LNCaP clone FGC (cell line): ENCODE measurements around the gene TPM2.
A peak's percentile ranks its signal among the peaks of the same experiment; 100 is the strongest.

Experiments used
- DNase-seq: peaks from one replicate; pipeline ENCODE4 v3.0.0-alpha.2; 2011; ENCODE audit warnings: low read depth
- H3K4me3 ChIP-seq: 2 replicates; pipeline ENCODE4 v1.5.1; 2011; ENCODE audit warnings: mild to moderate bottlenecking, low read depth, low read length, control low read depth
- TF ChIP-seq, protein P1 (sequence below): IDR thresholded peaks from 2 replicates; pipeline ENCODE4 v1.5.1; 2012; ENCODE audit warnings: mild to moderate bottlenecking; ENCODE audit not compliant: control insufficient read depth, insufficient read depth; ENCODE audit errors: extremely low read depth

TPM2 gene

DNA sequence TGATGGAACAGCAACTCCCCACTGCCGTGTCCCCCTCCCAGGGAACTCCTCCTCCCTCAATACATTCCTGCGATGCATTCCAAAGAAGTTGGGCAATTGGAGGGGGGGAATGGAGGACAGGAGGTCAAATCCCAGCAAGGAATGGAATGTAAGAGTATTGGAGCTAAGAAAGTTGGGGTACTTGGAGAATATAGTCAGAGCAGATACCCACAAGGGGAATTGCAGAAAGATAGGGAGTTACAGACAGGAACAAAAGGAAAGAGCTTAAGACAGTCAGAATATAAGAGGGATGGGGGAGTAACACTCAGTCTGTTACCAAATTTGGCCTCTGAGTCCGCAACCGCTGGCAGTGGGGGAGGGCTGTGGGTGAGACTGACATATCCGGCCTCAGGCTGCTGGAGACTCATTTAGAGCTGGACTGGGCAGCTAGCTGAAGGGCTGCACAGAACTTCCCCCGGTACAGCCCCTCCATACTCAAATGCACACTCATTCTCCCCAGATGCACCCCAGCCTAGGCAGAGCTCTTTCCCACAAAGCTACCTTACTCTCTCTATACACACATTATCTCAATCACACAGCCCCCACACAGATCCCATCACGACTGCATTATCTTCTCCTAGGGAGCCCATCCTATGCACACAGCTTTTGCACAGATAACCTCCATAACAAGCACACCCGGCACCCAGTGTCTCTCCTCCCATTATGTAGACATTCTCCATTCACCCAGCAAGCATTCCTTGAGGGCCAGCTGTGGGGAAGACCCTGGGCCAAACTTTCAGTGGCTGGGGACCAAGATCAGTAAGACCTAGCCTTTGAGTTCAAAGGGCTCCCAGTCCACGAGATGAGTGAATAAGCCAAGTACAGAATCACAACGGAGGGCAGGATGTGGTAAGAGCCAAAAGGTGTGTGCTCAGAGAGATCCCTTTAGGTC lies 38.6 kb upstream of the TPM2 start:
- H3K4me3 ChIP-seq, result no peak overlapping the region
- no peak for DNase-seq
- TF ChIP-seq, protein P1, sequence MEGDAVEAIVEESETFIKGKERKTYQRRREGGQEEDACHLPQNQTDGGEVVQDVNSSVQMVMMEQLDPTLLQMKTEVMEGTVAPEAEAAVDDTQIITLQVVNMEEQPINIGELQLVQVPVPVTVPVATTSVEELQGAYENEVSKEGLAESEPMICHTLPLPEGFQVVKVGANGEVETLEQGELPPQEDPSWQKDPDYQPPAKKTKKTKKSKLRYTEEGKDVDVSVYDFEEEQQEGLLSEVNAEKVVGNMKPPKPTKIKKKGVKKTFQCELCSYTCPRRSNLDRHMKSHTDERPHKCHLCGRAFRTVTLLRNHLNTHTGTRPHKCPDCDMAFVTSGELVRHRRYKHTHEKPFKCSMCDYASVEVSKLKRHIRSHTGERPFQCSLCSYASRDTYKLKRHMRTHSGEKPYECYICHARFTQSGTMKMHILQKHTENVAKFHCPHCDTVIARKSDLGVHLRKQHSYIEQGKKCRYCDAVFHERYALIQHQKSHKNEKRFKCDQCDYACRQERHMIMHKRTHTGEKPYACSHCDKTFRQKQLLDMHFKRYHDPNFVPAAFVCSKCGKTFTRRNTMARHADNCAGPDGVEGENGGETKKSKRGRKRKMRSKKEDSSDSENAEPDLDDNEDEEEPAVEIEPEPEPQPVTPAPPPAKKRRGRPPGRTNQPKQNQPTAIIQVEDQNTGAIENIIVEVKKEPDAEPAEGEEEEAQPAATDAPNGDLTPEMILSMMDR, result no peak

DNA sequence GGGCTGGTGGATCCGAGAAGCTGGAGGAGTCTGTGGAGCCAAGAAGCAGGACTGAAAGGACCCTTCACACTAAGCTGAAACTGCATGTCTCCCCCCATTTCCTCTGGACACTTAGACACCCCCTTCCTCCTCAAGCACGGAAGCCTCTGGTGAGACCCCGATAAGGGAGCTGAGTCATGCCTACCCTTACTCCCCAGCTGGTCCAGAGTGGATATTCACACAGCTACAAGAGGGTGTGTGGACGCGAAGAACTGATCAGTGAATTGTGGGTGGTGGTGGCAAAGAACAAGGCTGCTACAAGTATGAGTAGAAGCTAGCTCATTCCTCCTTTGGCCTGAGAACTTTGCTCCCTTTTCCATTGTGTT lies 37.9 kb upstream of the TPM2 start:
- no peak overlapping the region for H3K4me3 ChIP-seq
- DNase-seq, result no peak
- TF ChIP-seq, protein P1, result no peak

DNA sequence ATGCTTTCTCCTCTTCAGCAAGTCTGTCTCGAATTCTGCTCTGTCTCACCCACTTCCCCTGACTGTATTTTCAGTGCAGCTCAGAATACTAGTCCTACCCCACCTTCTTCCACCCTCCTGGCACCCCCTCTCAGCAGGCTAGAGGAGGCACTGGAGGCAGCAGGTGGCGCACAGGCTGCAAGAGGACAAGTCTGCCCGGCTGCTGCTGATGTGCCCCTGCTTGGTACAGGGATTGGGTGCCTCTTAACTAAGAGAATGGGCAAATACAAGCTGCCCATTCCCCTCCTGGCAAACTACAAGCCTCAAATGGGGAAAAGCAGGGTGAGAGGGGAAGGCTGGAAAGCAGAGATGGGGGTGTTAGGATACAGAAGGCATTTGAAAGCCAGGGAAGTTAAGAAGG lies 37.2 kb upstream of the TPM2 start:
- H3K4me3 ChIP-seq, result no peak overlapping the region

DNA sequence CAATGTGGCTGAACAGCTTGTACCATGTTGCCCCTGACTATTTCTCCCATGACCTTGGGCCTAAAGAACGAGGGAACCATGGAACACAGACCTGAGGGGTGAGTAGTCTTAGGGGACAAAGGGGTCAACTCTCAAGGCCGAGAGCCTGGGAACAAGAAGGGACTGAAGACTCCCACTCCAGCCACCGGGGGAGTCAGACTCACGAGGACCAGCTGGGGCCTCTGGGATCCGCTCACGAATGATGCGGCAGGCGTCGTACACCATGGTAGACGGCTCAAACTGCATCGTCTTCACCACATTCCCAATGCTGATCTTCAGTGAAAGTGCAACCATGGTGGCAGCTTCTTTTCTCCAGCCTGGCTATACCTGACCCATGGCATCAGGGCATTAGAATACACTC lies 35.6 kb upstream of the TPM2 start:
- TF ChIP-seq, protein P1, result no peak
- H3K4me3 ChIP-seq, result no peak overlapping the region
- DNase-seq, result no peak

More for the DNA sequence above, 37.2 kb upstream of the TPM2 start:
- TF ChIP-seq, protein P1, result 0 out of 2 replicates have a peak, but pooled peaks have one; percentile 4
- no peak for DNase-seq

DNA sequence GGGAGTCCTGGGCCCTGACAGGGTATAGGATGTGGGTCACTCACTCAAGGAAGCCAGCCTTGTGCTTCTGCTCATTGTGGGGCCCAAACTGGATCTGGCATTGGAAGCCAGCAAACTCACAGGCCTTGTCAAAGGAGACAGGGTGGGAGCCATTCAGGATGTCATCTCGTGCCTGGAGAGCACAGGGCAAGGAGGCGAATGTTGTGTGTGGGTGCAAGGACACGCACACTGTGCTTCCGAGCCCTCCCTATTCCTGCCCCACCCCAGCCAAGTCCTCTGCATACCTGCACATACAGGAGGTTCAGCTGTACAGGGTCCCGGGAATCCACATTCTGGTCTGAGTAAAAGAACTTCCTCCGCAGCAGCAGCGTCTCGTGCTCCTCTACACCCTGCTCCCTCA lies 34.2 kb upstream of the TPM2 start:
- no peak overlapping the region for H3K4me3 ChIP-seq

DNA sequence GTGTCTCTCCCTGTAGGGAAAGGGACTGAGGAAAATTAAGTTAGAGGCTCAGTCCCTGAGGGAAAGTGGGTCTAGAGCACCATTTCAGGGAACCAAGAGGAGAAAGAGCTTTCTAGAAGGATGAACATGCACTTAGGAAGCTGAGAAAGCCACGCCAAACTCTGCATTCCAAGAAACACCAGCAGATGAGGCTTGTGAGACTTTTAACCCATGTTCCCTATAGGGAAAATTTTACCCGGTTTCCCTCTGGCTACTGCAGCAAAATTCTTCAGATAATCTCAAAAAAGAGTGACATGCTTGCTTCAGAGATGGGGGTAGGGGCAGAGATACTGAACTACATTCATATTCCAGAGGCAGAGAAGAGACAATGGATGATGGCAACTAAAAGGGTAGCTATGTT lies 33.7 kb upstream of the TPM2 start:
- TF ChIP-seq, protein P1, result no peak
- DNase-seq, result no peak
- H3K4me3 ChIP-seq, result no peak overlapping the region

More for the DNA sequence above, 34.2 kb upstream of the TPM2 start:
- TF ChIP-seq, protein P1, result no peak
- DNase-seq, result no peak

DNA sequence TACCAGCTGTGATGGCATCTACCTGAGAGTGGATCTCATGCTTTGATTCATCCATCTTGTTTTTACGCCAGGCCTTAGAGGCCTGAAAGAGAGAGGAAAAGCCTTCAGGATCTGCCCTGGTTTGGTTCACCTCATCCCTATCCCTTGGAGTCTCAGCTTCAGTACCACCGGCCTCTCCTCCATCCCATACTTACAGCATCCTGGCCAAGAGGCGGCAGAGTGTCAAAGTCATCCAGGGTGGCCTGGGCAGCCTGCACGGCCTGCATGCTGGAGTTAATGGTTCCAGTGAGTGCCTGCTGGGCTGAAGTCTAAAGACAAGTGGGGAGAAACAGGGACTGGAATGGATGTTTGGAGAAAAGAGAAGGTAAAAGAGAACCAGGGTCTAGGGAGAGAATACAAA lies 29.8 kb upstream of the TPM2 start:
- no peak for DNase-seq
- TF ChIP-seq, protein P1, result no peak
- no peak overlapping the region for H3K4me3 ChIP-seq
